ENCODE results near the gene RELN. TPM values are rescaled to one million over a fixed set of nuclear protein-coding genes. Genes with fewer than 3 reads are reported as not detected.

Gene RELN
- total and polyA plus RNA-seq, 10 of the 15 experiments (the other 5 are each of a cell fraction or from before 2014, with no cell fraction given): 0.11 to 0.21 TPM; not detected in 8

DNA sequence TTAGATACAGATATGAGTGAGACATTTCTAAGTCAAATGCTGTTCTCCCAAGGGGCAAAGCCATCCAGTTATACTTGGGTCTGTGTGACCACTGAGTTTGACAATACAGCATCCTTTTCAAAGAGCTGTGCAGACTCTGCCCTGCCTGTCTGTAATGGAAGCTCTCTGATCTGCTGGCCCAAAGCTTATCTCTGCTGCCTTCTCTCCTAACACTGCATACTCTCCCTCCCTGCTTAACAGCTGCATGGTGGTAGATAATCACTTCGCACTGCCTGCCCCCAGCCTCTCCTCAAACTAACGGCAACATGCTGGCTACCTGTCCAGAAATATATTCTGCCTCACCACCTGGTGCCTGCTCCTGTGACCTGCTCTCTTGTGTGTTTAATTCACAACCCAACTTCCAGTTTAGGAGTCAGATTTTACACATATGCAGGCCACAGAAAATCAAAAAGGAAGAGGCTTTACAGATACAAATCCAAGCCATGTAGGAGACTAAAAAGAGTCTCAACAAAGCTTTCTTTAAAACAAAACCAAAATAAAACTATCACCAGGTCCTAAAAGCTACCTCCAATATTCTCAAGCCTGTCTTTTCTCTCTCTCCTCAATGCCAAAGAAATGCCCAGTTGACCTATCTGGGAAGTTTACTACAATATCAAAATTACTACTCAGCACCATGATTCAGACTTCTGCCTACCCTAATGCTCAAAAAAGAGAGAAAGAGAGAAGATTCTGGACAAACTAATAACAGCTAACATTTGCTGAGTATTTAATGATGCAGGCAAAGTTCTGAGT is 145.6 kb downstream of the RELN start:
- FAIRE-seq (no peak), ATAC-seq (no peak), DNase-seq (ENCODE audit: low read depth, low spot score) (no peak)
- H4K20me1 ChIP-seq (ENCODE audit: control insufficient read depth, insufficient read depth): no peaks in the 10 kb centered on the region
- H3K4me1 ChIP-seq (ENCODE audit: control insufficient read depth, insufficient read depth, low read length): no peaks in the 10 kb centered on the region
- ChIA-PET SMC1A (ENCODE audit: uncharacterized antibody, unreplicated experiment) (no interaction called here), POLR2A (no interaction called here), CTCF (no interaction called here), RAD21 (ENCODE audit: unreplicated experiment) (no interaction called here)
- H3K4me3 ChIP-seq: no peak overlapping the region
- H3K4me2 ChIP-seq (ENCODE audit: control insufficient read depth, insufficient read depth): no peak overlapping the region
- intact Hi-C loops (cut with micrococcal nuclease; ENCODE audit: unreplicated experiment): no loop called here
- no peak overlapping the region for H3K27ac ChIP-seq (ENCODE audit: control insufficient read depth, insufficient read depth)
- no peaks in the 10 kb centered on the region for H3K79me2 ChIP-seq (ENCODE audit: control insufficient read depth, insufficient read depth, low read length)
- 15% methylated on average over 2 of the region's 2 CpGs for WGBS (ENCODE audit: insufficient coverage, insufficient replicate concordance, low lambda C conversion rate, missing lambda C conversion rate)
- no peak overlapping the region for H3K9ac ChIP-seq (ENCODE audit: control insufficient read depth, insufficient read depth, low read length)
- H3K27me3 ChIP-seq (replicated peaks in 1 of 2; ENCODE audit: control insufficient read depth in 2 of 2, insufficient read depth in 2 of 2, low read length in 1 of 2): no peaks in the 10 kb centered on the region
- no peaks in the 10 kb centered on the region for H3K36me3 ChIP-seq (ENCODE audit: control insufficient read depth in 2 of 2, insufficient read depth in 2 of 2, low read length in 1 of 2)
- H3K9me3 ChIP-seq (replicated peaks; ENCODE audit: control insufficient read depth, insufficient read depth, low read length): no peaks in the 10 kb centered on the region
- BruUV-seq (replicated peaks): no TSS peak
- in situ Hi-C loops (cut with MboI): no loop called here
- H2AFZ ChIP-seq (ENCODE audit: control insufficient read depth, low read depth, low read length): no peak overlapping the region
- TF ChIP-seq, protein P1, sequence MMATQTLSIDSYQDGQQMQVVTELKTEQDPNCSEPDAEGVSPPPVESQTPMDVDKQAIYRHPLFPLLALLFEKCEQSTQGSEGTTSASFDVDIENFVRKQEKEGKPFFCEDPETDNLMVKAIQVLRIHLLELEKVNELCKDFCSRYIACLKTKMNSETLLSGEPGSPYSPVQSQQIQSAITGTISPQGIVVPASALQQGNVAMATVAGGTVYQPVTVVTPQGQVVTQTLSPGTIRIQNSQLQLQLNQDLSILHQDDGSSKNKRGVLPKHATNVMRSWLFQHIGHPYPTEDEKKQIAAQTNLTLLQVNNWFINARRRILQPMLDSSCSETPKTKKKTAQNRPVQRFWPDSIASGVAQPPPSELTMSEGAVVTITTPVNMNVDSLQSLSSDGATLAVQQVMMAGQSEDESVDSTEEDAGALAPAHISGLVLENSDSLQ (IDR thresholded peaks at IDR 0.05): no peak
- TF ChIP-seq, protein P2, sequence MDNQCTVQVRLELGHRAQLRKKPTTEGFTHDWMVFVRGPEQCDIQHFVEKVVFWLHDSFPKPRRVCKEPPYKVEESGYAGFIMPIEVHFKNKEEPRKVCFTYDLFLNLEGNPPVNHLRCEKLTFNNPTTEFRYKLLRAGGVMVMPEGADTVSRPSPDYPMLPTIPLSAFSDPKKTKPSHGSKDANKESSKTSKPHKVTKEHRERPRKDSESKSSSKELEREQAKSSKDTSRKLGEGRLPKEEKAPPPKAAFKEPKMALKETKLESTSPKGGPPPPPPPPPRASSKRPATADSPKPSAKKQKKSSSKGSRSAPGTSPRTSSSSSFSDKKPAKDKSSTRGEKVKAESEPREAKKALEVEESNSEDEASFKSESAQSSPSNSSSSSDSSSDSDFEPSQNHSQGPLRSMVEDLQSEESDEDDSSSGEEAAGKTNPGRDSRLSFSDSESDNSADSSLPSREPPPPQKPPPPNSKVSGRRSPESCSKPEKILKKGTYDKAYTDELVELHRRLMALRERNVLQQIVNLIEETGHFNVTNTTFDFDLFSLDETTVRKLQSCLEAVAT (IDR thresholded peaks at IDR 0.05): no peak
- TF ChIP-seq, protein P3, sequence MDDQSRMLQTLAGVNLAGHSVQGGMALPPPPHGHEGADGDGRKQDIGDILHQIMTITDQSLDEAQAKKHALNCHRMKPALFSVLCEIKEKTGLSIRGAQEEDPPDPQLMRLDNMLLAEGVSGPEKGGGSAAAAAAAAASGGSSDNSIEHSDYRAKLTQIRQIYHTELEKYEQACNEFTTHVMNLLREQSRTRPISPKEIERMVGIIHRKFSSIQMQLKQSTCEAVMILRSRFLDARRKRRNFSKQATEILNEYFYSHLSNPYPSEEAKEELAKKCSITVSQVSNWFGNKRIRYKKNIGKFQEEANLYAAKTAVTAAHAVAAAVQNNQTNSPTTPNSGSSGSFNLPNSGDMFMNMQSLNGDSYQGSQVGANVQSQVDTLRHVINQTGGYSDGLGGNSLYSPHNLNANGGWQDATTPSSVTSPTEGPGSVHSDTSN (IDR thresholded peaks at IDR 0.05; ENCODE audit: insufficient replicate concordance, low read depth, low read length): no peak
- TF ChIP-seq, protein P4, sequence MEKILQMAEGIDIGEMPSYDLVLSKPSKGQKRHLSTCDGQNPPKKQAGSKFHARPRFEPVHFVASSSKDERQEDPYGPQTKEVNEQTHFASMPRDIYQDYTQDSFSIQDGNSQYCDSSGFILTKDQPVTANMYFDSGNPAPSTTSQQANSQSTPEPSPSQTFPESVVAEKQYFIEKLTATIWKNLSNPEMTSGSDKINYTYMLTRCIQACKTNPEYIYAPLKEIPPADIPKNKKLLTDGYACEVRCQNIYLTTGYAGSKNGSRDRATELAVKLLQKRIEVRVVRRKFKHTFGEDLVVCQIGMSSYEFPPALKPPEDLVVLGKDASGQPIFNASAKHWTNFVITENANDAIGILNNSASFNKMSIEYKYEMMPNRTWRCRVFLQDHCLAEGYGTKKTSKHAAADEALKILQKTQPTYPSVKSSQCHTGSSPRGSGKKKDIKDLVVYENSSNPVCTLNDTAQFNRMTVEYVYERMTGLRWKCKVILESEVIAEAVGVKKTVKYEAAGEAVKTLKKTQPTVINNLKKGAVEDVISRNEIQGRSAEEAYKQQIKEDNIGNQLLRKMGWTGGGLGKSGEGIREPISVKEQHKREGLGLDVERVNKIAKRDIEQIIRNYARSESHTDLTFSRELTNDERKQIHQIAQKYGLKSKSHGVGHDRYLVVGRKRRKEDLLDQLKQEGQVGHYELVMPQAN (conservative IDR thresholded peaks at IDR 0.05): no peak
- TF ChIP-seq FOXK2 (IDR thresholded peaks at IDR 0.05) (no peak), LARP7 (IDR thresholded peaks at IDR 0.05) (no peak), ESRRA (IDR thresholded peaks at IDR 0.05; ENCODE audit: low read length) (no peak), BMI1 (IDR thresholded peaks at IDR 0.05; ENCODE audit: borderline replicate concordance) (no peak), CREB1 (IDR thresholded peaks at IDR 0.05; ENCODE audit: low read depth) (no peak), HDAC2 (IDR thresholded peaks at IDR 0.05) (no peak), RUNX3 (IDR thresholded peaks at IDR 0.05; ENCODE audit: low read length) (no peak)
- TF ChIP-seq, protein P5, sequence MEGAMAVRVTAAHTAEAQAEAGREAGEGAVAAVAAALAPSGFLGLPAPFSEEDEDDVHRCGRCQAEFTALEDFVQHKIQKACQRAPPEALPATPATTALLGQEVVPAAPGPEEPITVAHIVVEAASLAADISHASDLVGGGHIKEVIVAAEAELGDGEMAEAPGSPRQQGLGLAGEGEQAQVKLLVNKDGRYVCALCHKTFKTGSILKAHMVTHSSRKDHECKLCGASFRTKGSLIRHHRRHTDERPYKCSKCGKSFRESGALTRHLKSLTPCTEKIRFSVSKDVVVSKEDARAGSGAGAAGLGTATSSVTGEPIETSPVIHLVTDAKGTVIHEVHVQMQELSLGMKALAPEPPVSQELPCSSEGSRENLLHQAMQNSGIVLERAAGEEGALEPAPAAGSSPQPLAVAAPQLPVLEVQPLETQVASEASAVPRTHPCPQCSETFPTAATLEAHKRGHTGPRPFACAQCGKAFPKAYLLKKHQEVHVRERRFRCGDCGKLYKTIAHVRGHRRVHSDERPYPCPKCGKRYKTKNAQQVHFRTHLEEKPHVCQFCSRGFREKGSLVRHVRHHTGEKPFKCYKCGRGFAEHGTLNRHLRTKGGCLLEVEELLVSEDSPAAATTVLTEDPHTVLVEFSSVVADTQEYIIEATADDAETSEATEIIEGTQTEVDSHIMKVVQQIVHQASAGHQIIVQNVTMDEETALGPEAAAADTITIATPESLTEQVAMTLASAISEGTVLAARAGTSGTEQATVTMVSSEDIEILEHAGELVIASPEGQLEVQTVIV (IDR thresholded peaks at IDR 0.05; ENCODE audit: borderline replicate concordance, partially characterized antibody): no peak
- TF ChIP-seq, protein P6, sequence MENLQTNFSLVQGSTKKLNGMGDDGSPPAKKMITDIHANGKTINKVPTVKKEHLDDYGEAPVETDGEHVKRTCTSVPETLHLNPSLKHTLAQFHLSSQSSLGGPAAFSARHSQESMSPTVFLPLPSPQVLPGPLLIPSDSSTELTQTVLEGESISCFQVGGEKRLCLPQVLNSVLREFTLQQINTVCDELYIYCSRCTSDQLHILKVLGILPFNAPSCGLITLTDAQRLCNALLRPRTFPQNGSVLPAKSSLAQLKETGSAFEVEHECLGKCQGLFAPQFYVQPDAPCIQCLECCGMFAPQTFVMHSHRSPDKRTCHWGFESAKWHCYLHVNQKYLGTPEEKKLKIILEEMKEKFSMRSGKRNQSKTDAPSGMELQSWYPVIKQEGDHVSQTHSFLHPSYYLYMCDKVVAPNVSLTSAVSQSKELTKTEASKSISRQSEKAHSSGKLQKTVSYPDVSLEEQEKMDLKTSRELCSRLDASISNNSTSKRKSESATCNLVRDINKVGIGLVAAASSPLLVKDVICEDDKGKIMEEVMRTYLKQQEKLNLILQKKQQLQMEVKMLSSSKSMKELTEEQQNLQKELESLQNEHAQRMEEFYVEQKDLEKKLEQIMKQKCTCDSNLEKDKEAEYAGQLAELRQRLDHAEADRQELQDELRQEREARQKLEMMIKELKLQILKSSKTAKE (IDR thresholded peaks at IDR 0.05; ENCODE audit: low read depth, poor library complexity, severe bottlenecking): no peak

All from GM12878 (cell line).